Liver (tissue), 9 donors: Measurements from ENCODE around the gene PNO1. TPM values are rescaled to one million over a fixed set of nuclear protein-coding genes. Genes with fewer than 3 reads are reported as not detected.

Experiments
- DNase-seq: peaks from one replicate; pipeline ENCODE4 v3.0.0-alpha.2; 2017; ENCODE audit warnings: low spot score
- H3K27ac ChIP-seq, 2 donors: one replicate each; pipeline ENCODE4 v1.7.0; 2013; ENCODE audit warnings: inconsistent platforms in 2 of 2, low read length in 2 of 2, control low read depth in 1 of 2, low read depth in 1 of 2, mild to moderate bottlenecking in 1 of 2
- H3K27me3 ChIP-seq, 4 donors: one replicate each; pipeline versions ENCODE4 v1.6.1 to v1.7.0; 2013; ENCODE audit warnings: low read length in 3 of 4, inconsistent platforms in 1 of 4, mild to moderate bottlenecking in 1 of 4, moderate library complexity in 1 of 4; ENCODE audit not compliant: control insufficient read depth in 4 of 4, insufficient read depth in 4 of 4
- H3K36me3 ChIP-seq, 4 donors: one replicate each; pipeline versions ENCODE4 v1.6.1 to v1.7.0; 2013; ENCODE audit warnings: low read length in 3 of 4, mild to moderate bottlenecking in 3 of 4, low read depth in 1 of 4, moderate library complexity in 1 of 4; ENCODE audit not compliant: control insufficient read depth in 4 of 4, insufficient read depth in 3 of 4
- H3K4me1 ChIP-seq, 4 donors: one replicate each; pipeline versions ENCODE4 v1.6.1 to v1.7.0; 2013; ENCODE audit warnings: low read length in 3 of 4, mild to moderate bottlenecking in 3 of 4, moderate library complexity in 1 of 4; ENCODE audit not compliant: control insufficient read depth in 4 of 4, insufficient read depth in 4 of 4
- H3K4me3 ChIP-seq, 3 donors: one replicate each; pipeline versions ENCODE4 v1.6.1 to v1.7.0; 2013; ENCODE audit warnings: low read length in 3 of 3, control low read depth in 1 of 3, low read depth in 1 of 3, mild to moderate bottlenecking in 1 of 3
- H3K9ac ChIP-seq, 2 donors: one replicate each; pipeline ENCODE4 v1.7.0; 2013; ENCODE audit warnings: low read length in 2 of 2, mild to moderate bottlenecking in 2 of 2, moderate library complexity in 2 of 2, control low read depth in 1 of 2, low read depth in 1 of 2
- H3K9me3 ChIP-seq, 4 donors: one replicate each; pipeline versions ENCODE4 v1.6.1 to v1.7.0; 2013; ENCODE audit warnings: low read length in 3 of 4; ENCODE audit not compliant: control insufficient read depth in 4 of 4
- EGR1 ChIP-seq, 2 donors: IDR thresholded peaks; 2 replicates each; pipeline ENCODE4 v1.6.1; 2016 to 2018; ENCODE audit warnings: antibody characterized with exemption in 2 of 2, low read depth in 2 of 2
- FOXA2 ChIP-seq: IDR thresholded peaks from 2 replicates; pipeline ENCODE4 v1.6.1; 2016; ENCODE audit warnings: antibody characterized with exemption
- GABPA ChIP-seq, 2 donors: IDR thresholded peaks in 1 of 2; conservative IDR thresholded peaks in 1 of 2; 2 replicates each; pipeline ENCODE4 v1.6.1; 2016; ENCODE audit warnings: antibody characterized with exemption in 2 of 2, mild to moderate bottlenecking in 1 of 2, moderate library complexity in 1 of 2
- HNF4A ChIP-seq, 2 donors: conservative IDR thresholded peaks; 2 replicates each; pipeline ENCODE4 v1.6.1; 2016; ENCODE audit warnings: antibody characterized with exemption in 2 of 2, mild to moderate bottlenecking in 2 of 2
- HNF4G ChIP-seq: IDR thresholded peaks from 2 replicates; pipeline ENCODE4 v1.6.1; 2016; ENCODE audit warnings: antibody characterized with exemption
- NR2F2 ChIP-seq: IDR thresholded peaks from 2 replicates; pipeline ENCODE4 v1.6.1; 2016; ENCODE audit warnings: antibody characterized with exemption
- RAD21 ChIP-seq, 2 donors: IDR thresholded peaks; 2 replicates each; pipeline ENCODE4 v1.6.1; 2016; ENCODE audit warnings: antibody characterized with exemption in 2 of 2, mild to moderate bottlenecking in 2 of 2
- RXRA ChIP-seq, 2 donors: IDR thresholded peaks; 2 replicates each; pipeline ENCODE4 v1.6.1; 2017 to 2018; ENCODE audit warnings: antibody characterized with exemption in 2 of 2, mild to moderate bottlenecking in 1 of 2
- SP1 ChIP-seq: IDR thresholded peaks from 2 replicates; pipeline ENCODE4 v1.6.1; 2018; ENCODE audit warnings: antibody characterized with exemption, mild to moderate bottlenecking
- YY1 ChIP-seq: IDR thresholded peaks from 2 replicates; pipeline ENCODE4 v1.6.1; 2016; ENCODE audit warnings: antibody characterized with exemption, mild to moderate bottlenecking
- WGBS: extraction: QIAGEN DNeasy Blood & Tissue Kit; methylation state at CpG from one replicate; pipeline ENCODE4 v1.1.7; 2013; 5-methylcytosine and 5-hydroxymethylcytosine counted together
- polyA plus RNA-seq, 2 donors: library from polyadenylated mRNA; stranded (reverse) in 1 of 2; unstranded in 1 of 2; fragments of 200-250 nt in 1 of 2; fragments of >200 nt in 1 of 2; fragmentation: Nextera tagmentation in 1 of 2; extraction: Ambion mirVana in 1 of 2; gene quantifications; one replicate each; pipeline versions ENCODE4 v1.2.1 to v1.2.3, GENCODE V29; 2013 to 2015
- total RNA-seq, 2 donors: library from RNA; depleted of rRNA; stranded (reverse); fragments of >200 nt; gene quantifications; one replicate each; pipeline ENCODE4 v1.2.3, GENCODE V29; 2014
- TF ChIP-seq, protein P1 (sequence below): fragments of 150-350 bp; IDR thresholded peaks from 2 replicates; pipeline ENCODE4 v1.5.1; 2017; ENCODE audit warnings: improper control_type of control experiment, low read depth, low read length; ENCODE audit not compliant: missing input control
- TF ChIP-seq, protein P2 (sequence below): IDR thresholded peaks from 2 replicates; pipeline ENCODE4 v1.6.1; 2016; ENCODE audit warnings: antibody characterized with exemption
- TF ChIP-seq, protein P3 (sequence below): IDR thresholded peaks from 2 replicates; pipeline ENCODE4 v1.6.1; 2016; ENCODE audit warnings: antibody characterized with exemption
- TF ChIP-seq, protein P4 (sequence below): IDR thresholded peaks from 2 replicates; pipeline ENCODE4 v1.6.1; 2016; ENCODE audit warnings: antibody characterized with exemption
- TF ChIP-seq, protein P5 (sequence below): IDR thresholded peaks from 2 replicates; pipeline ENCODE4 v1.6.1; 2016; ENCODE audit warnings: antibody characterized with exemption, mild to moderate bottlenecking
- donor health status: healthy.
- donor health status: healthy.
- donor health status: healthy.
- donor health status: healthy.
- donor health status: healthy.

The PNO1 gene
- total and polyA plus RNA-seq, 4 donors = 5.5 to 9.5 (median 8.4) TPM

DNA sequence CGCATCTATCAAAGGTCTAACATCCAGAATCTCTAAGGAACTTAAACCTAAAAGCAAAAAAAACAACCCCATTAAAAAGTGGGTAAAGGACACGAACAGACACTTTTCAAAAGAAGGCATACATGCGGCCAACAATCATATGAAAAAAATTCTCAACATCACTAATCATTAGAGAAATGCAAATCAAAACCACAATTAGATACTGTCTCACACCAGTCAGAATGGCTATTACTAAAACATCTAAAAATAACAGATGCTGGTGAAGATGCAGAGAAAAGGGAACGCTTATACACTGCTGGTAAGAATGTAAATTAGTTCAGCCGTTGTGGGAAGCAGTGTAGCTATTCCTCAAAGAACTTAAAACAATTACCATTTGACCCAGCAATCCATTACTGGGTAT is 56.7 kb downstream of the PNO1 start:
- Histone ChIP-seq H3K27me3 (no peaks in the 10 kb centered on the region), H3K4me1 (peaks cover 0 to 13% (median 6%) of the 10 kb centered on the region in 4 donors), H3K9me3 (no peaks in the 10 kb centered on the region), H3K9ac (no peak overlapping the region), H3K36me3 (peaks cover 0 to 9% (median 1%) of the 10 kb centered on the region in 4 donors), H3K4me3 (no peak overlapping the region), H3K27ac (no peak overlapping the region)
- no peak for DNase-seq
- TF ChIP-seq EGR1 (IDR thresholded peaks at IDR 0.05; ENCODE audit: low read depth in 2 of 2) (no peak), NR2F2 (no peak), GABPA (IDR thresholded peaks at IDR 0.05 in 1 of 2, conservative IDR thresholded peaks at IDR 0.05 in 1 of 2) (no peak), RXRA (IDR thresholded peaks at IDR 0.05) (no peak), FOXA2 (no peak), HNF4G (no peak), SP1 (no peak), HNF4A (conservative IDR thresholded peaks at IDR 0.05) (no peak), YY1 (no peak), RAD21 (IDR thresholded peaks at IDR 0.05) (no peak)
- TF ChIP-seq, protein P1, sequence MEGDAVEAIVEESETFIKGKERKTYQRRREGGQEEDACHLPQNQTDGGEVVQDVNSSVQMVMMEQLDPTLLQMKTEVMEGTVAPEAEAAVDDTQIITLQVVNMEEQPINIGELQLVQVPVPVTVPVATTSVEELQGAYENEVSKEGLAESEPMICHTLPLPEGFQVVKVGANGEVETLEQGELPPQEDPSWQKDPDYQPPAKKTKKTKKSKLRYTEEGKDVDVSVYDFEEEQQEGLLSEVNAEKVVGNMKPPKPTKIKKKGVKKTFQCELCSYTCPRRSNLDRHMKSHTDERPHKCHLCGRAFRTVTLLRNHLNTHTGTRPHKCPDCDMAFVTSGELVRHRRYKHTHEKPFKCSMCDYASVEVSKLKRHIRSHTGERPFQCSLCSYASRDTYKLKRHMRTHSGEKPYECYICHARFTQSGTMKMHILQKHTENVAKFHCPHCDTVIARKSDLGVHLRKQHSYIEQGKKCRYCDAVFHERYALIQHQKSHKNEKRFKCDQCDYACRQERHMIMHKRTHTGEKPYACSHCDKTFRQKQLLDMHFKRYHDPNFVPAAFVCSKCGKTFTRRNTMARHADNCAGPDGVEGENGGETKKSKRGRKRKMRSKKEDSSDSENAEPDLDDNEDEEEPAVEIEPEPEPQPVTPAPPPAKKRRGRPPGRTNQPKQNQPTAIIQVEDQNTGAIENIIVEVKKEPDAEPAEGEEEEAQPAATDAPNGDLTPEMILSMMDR = no peak
- TF ChIP-seq, protein P2, sequence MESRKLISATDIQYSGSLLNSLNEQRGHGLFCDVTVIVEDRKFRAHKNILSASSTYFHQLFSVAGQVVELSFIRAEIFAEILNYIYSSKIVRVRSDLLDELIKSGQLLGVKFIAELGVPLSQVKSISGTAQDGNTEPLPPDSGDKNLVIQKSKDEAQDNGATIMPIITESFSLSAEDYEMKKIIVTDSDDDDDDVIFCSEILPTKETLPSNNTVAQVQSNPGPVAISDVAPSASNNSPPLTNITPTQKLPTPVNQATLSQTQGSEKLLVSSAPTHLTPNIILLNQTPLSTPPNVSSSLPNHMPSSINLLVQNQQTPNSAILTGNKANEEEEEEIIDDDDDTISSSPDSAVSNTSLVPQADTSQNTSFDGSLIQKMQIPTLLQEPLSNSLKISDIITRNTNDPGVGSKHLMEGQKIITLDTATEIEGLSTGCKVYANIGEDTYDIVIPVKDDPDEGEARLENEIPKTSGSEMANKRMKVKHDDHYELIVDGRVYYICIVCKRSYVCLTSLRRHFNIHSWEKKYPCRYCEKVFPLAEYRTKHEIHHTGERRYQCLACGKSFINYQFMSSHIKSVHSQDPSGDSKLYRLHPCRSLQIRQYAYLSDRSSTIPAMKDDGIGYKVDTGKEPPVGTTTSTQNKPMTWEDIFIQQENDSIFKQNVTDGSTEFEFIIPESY = no peak
- TF ChIP-seq, protein P3, sequence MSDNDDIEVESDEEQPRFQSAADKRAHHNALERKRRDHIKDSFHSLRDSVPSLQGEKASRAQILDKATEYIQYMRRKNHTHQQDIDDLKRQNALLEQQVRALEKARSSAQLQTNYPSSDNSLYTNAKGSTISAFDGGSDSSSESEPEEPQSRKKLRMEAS = no peak
- TF ChIP-seq, protein P4, sequence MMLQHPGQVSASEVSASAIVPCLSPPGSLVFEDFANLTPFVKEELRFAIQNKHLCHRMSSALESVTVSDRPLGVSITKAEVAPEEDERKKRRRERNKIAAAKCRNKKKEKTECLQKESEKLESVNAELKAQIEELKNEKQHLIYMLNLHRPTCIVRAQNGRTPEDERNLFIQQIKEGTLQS = no peak
- TF ChIP-seq, protein P5, sequence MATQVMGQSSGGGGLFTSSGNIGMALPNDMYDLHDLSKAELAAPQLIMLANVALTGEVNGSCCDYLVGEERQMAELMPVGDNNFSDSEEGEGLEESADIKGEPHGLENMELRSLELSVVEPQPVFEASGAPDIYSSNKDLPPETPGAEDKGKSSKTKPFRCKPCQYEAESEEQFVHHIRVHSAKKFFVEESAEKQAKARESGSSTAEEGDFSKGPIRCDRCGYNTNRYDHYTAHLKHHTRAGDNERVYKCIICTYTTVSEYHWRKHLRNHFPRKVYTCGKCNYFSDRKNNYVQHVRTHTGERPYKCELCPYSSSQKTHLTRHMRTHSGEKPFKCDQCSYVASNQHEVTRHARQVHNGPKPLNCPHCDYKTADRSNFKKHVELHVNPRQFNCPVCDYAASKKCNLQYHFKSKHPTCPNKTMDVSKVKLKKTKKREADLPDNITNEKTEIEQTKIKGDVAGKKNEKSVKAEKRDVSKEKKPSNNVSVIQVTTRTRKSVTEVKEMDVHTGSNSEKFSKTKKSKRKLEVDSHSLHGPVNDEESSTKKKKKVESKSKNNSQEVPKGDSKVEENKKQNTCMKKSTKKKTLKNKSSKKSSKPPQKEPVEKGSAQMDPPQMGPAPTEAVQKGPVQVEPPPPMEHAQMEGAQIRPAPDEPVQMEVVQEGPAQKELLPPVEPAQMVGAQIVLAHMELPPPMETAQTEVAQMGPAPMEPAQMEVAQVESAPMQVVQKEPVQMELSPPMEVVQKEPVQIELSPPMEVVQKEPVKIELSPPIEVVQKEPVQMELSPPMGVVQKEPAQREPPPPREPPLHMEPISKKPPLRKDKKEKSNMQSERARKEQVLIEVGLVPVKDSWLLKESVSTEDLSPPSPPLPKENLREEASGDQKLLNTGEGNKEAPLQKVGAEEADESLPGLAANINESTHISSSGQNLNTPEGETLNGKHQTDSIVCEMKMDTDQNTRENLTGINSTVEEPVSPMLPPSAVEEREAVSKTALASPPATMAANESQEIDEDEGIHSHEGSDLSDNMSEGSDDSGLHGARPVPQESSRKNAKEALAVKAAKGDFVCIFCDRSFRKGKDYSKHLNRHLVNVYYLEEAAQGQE = no peak
- 91% methylated on average over 5 of the region's 5 CpGs for WGBS
